A549 (cell line): ENCODE results near the gene IFIT1B.

Experiments
- CBX2 ChIP-seq: fragments of 200-600 bp; sonication (generic); IDR thresholded peaks from 2 replicates; pipeline ENCODE4 v1.6.1; 2016; ENCODE audit warnings: low read depth, mild to moderate bottlenecking, borderline replicate concordance
- CEBPB ChIP-seq, 2 experiments: fragments of >200 bp in 1 of 2; sonication (Bioruptor Twin) in 1 of 2; formaldehyde crosslinking in 1 of 2; IDR thresholded peaks; 2 replicates each; pipeline ENCODE4 v1.6.1; 2012 to 2016
- CTCF ChIP-seq: fragments of >200 bp; sonication (Bioruptor Twin); formaldehyde crosslinking; IDR thresholded peaks from 3 replicates; pipeline ENCODE4 v1.5.1; 2016
- EP300 ChIP-seq, 2 experiments: fragments of >200 bp; sonication (Bioruptor Twin); formaldehyde crosslinking; IDR thresholded peaks; 2 replicates in 1 of 2; 3 replicates in 1 of 2; pipeline ENCODE4 v1.6.1; 2016 to 2017
- JUN ChIP-seq, 2 experiments: fragments of >200 bp; sonication (Bioruptor Twin); formaldehyde crosslinking; IDR thresholded peaks; 2 replicates in 1 of 2; 3 replicates in 1 of 2; pipeline ENCODE4 v1.6.1; 2016 to 2017
- KDM5A ChIP-seq: fragments of 200-600 bp; sonication (generic); IDR thresholded peaks from 2 replicates; pipeline ENCODE4 v1.6.1; 2016; ENCODE audit warnings: antibody characterized with exemption, mild to moderate bottlenecking
- NR3C1 ChIP-seq: fragments of >200 bp; sonication (Bioruptor Twin); formaldehyde crosslinking; IDR thresholded peaks from 3 replicates; pipeline ENCODE4 v1.6.1; 2017
- POLR2A ChIP-seq: IDR thresholded peaks from 2 replicates; pipeline ENCODE4 v1.6.1; 2012; ENCODE audit warnings: mild to moderate bottlenecking, low read length
- RFX5 ChIP-seq: fragments of 450-650 bp; IDR thresholded peaks from 2 replicates; pipeline ENCODE4 v1.7.1; 2014; ENCODE audit warnings: antibody characterized with exemption, mild to moderate bottlenecking, moderate library complexity
- TFCP2L1 ChIP-seq: fragments of 250-450 bp; sonication (Bioruptor Pico); IDR thresholded peaks from 2 replicates; pipeline ENCODE4 v1.5.0; 2021; ENCODE audit warnings: mild to moderate bottlenecking
- TF ChIP-seq, protein P1 (sequence below): IDR thresholded peaks from 2 replicates; pipeline ENCODE4 v1.6.1; 2012
- TF ChIP-seq, protein P2 (sequence below): fragments of >200 bp; sonication (Bioruptor Twin); formaldehyde crosslinking; IDR thresholded peaks from 3 replicates; pipeline ENCODE4 v1.6.1; 2016

DNA sequence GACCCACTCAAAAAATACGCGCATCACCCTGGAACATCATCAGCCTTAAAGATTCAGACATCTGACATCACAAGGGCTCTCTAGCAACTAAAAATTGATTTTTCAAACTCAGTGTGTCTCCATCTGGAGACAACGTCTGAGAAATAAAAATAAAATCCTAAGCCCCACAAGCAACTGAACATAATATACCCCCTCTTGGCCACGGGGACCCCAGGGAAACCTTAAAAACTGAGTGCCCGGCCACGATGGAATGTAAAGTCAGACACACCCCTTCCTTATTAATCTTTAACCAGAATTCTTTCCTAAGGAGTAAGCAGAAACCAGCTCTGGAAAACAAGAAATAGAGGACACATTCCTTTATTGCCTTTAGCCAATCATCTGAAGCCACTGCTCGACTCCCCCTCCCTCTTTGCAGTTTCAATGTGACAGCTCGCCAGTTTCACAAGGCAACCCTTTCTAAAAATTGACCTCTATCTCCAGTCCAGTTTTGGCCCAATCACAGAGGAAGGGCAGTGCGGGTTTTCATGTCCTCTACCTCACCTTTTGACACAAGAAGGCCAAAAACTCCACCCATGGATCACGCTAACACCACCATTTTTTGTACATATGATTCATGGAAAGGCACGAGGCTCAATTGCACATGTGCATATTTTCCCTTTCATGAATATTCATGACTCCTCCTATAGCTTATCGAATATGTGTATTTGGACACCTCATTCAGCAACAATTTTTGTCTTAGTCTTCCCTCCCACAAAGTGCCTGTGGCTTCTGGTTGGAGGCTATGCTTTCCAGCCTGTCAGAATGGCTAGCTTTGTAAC lies 25.9 kb upstream of the IFIT1B start:
- TF ChIP-seq POLR2A (no peak), CBX2 (no peak), CTCF (no peak), KDM5A (no peak), TFCP2L1 (CRISPR knock-in tag) (no peak), NR3C1 (no peak), EP300 (IDR thresholded peaks at IDR 0.05) (no peak), RFX5 (no peak), CEBPB (IDR thresholded peaks at IDR 0.05) (no peak), JUN (IDR thresholded peaks at IDR 0.05) (peak in 1 of 2 experiments; percentile 15; a peak in 1 of 5 replicates)
- TF ChIP-seq, protein P1, sequence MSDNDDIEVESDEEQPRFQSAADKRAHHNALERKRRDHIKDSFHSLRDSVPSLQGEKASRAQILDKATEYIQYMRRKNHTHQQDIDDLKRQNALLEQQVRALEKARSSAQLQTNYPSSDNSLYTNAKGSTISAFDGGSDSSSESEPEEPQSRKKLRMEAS, result peak; percentile 88
- TF ChIP-seq, protein P2, sequence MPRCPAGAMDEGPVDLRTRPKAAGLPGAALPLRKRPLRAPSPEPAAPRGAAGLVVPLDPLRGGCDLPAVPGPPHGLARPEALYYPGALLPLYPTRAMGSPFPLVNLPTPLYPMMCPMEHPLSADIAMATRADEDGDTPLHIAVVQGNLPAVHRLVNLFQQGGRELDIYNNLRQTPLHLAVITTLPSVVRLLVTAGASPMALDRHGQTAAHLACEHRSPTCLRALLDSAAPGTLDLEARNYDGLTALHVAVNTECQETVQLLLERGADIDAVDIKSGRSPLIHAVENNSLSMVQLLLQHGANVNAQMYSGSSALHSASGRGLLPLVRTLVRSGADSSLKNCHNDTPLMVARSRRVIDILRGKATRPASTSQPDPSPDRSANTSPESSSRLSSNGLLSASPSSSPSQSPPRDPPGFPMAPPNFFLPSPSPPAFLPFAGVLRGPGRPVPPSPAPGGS, result no peak
